MM.1S (cell line): ENCODE results near the gene RPL18A.
"Not testable (repeated sequence)": the region's sequence is repeated elsewhere in the genome, so short reads cannot be mapped to it uniquely, and the experiment has no call there.

Experiments used
- DNase-seq: peaks from one replicate; pipeline ENCODE4 v3.0.0-alpha.2; 2015
- H2AFZ ChIP-seq: fragments of 300-600 bp; sonication (generic); 2 replicates; pipeline ENCODE4 v1.6.0; 2016; ENCODE audit warnings: antibody characterized with exemption, low read length
- H3F3A ChIP-seq: fragments of 300-600 bp; sonication (generic); 2 replicates; pipeline ENCODE4 v1.6.1; 2016; ENCODE audit warnings: mild to moderate bottlenecking, antibody characterized with exemption, low read length, moderate library complexity, mixed read lengths; ENCODE audit not compliant: insufficient read depth
- H3K27ac ChIP-seq: fragments of 300-600 bp; sonication (generic); 2 replicates; pipeline ENCODE4 v1.5.1; 2016; ENCODE audit warnings: mild to moderate bottlenecking, low read length
- H3K27me3 ChIP-seq: fragments of 300-600 bp; sonication (generic); replicated peaks from 2 replicates; pipeline ENCODE4 v1.6.0; 2016; ENCODE audit warnings: low read length; ENCODE audit not compliant: insufficient read depth
- H3K36me3 ChIP-seq: fragments of 300-600 bp; sonication (generic); replicated peaks from 2 replicates; pipeline ENCODE4 v1.6.1; 2016; ENCODE audit warnings: mild to moderate bottlenecking, low read length, mixed read lengths; ENCODE audit not compliant: insufficient read depth
- H3K4me1 ChIP-seq: fragments of 300-600 bp; sonication (generic); 2 replicates; pipeline ENCODE4 v1.6.1; 2016; ENCODE audit warnings: low read length, mixed read lengths
- H3K4me2 ChIP-seq: fragments of 300-600 bp; sonication (generic); 2 replicates; pipeline ENCODE4 v1.6.0; 2016; ENCODE audit warnings: low read depth, low read length
- H3K4me3 ChIP-seq: fragments of 300-600 bp; sonication (generic); 2 replicates; pipeline ENCODE4 v1.5.1; 2016; ENCODE audit warnings: low read length, mixed read lengths
- H3K79me2 ChIP-seq: fragments of 300-600 bp; sonication (generic); 2 replicates; pipeline ENCODE4 v1.6.1; 2016; ENCODE audit warnings: mixed run types, low read length, mixed read lengths
- H3K9ac ChIP-seq: fragments of 300-600 bp; sonication (generic); 2 replicates; pipeline ENCODE4 v1.6.1; 2016; ENCODE audit warnings: low read length, mixed read lengths
- H3K9me2 ChIP-seq: fragments of 300-600 bp; sonication (generic); replicated peaks from 2 replicates; pipeline ENCODE4 v1.6.1; 2016; ENCODE audit warnings: mild to moderate bottlenecking, low read length, mixed read lengths; ENCODE audit not compliant: insufficient read depth
- H3K9me3 ChIP-seq: fragments of 300-600 bp; sonication (generic); replicated peaks from 2 replicates; pipeline ENCODE4 v1.6.1; 2016; ENCODE audit warnings: mild to moderate bottlenecking, low read length, mixed read lengths; ENCODE audit not compliant: insufficient read depth
- H4K20me1 ChIP-seq: fragments of 300-600 bp; sonication (generic); 2 replicates; pipeline ENCODE4 v1.6.1; 2016; ENCODE audit warnings: mild to moderate bottlenecking, low read length, moderate library complexity, mixed read lengths; ENCODE audit not compliant: insufficient read depth
- EZH2 ChIP-seq: fragments of 300-600 bp; sonication (generic); optimal IDR thresholded peaks from 2 replicates; pipeline ENCODE3; 2017; ENCODE audit warnings: low read depth, mild to moderate bottlenecking, antibody characterized with exemption, low read length, mixed read lengths
- EZH2phosphoT487 ChIP-seq: fragments of 300-600 bp; sonication (generic); IDR thresholded peaks from 2 replicates; pipeline ENCODE4 v1.6.1; 2018; ENCODE audit warnings: antibody characterized with exemption, low read length
- TF ChIP-seq, protein P1 (sequence below): fragments of 300-600 bp; sonication (generic); IDR thresholded peaks from 2 replicates; pipeline ENCODE4 v1.5.1; 2016; ENCODE audit warnings: antibody characterized with exemption, low read length, mixed read lengths

Gene RPL18A

DNA sequence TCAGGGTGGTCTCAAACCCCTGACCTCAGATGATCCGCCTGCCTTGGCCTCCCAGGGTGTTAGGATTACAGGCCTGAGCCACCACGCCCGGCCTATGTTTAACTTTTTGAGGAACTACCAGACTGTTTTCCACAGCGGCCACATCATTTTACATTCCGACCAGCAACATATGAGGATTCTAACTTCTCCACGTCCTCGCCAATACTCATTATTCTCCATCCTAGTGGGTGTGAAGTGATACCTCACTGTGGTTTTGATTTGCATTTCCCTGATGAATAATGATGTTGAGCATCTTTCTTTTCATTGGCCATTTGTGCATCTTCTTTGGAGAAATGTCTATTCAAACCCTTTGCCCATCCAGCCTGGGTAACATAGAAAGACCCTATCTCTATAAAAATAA, 26.8 kb downstream of the RPL18A start:
- H3K27ac ChIP-seq = no peak overlapping the region
- no peaks in the 10 kb centered on the region for H4K20me1 ChIP-seq
- no peaks in the 10 kb centered on the region for H3K9me2 ChIP-seq
- H3K9ac ChIP-seq = no peak overlapping the region
- H3K27me3 ChIP-seq = peaks cover 50% of the 10 kb centered on the region
- no peaks in the 10 kb centered on the region for H3K4me1 ChIP-seq
- H3K4me3 ChIP-seq = no peak overlapping the region
- no peaks in the 10 kb centered on the region for H3K9me3 ChIP-seq
- H2AFZ ChIP-seq = no peak overlapping the region
- no peaks in the 10 kb centered on the region for H3K36me3 ChIP-seq
- H3K79me2 ChIP-seq = no peaks in the 10 kb centered on the region
- no peak overlapping the region for H3K4me2 ChIP-seq
- H3F3A ChIP-seq = no peaks in the 10 kb centered on the region
- DNase-seq = no peak
- TF ChIP-seq, protein P1, sequence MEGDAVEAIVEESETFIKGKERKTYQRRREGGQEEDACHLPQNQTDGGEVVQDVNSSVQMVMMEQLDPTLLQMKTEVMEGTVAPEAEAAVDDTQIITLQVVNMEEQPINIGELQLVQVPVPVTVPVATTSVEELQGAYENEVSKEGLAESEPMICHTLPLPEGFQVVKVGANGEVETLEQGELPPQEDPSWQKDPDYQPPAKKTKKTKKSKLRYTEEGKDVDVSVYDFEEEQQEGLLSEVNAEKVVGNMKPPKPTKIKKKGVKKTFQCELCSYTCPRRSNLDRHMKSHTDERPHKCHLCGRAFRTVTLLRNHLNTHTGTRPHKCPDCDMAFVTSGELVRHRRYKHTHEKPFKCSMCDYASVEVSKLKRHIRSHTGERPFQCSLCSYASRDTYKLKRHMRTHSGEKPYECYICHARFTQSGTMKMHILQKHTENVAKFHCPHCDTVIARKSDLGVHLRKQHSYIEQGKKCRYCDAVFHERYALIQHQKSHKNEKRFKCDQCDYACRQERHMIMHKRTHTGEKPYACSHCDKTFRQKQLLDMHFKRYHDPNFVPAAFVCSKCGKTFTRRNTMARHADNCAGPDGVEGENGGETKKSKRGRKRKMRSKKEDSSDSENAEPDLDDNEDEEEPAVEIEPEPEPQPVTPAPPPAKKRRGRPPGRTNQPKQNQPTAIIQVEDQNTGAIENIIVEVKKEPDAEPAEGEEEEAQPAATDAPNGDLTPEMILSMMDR = no peak
- no peak for TF ChIP-seq EZH2phosphoT487
- no peak for TF ChIP-seq EZH2

DNA sequence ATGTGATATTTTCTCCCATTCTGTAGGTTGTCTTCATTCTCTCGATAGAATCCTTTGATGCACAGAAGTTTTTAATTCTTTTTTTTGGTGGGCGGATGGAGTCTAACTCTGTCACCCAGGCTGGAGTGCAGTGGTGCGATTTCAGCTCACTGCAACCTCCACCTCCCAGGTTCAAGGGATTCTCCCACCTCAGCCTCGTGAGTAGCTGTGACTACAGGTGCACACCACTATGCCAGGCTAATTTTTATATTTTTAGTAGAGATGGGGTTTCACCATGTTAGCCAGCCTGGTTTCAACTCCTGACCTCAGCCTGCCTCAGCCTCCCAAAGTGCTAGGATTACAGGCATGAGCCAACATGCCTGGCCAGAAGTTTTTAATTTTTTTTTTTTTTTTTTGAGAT, 27.5 kb downstream of the RPL18A start:
- H3K27me3 ChIP-seq = peaks cover 48% of the 10 kb centered on the region
- H3K36me3 ChIP-seq, H3K9ac ChIP-seq, H3K4me2 ChIP-seq, H3K27ac ChIP-seq, H3K9me3 ChIP-seq, DNase-seq, H4K20me1 ChIP-seq, H3F3A ChIP-seq, H3K4me1 ChIP-seq, H3K4me3 ChIP-seq, H2AFZ ChIP-seq, H3K79me2 ChIP-seq, H3K9me2 ChIP-seq: not testable (repeated sequence)

DNA sequence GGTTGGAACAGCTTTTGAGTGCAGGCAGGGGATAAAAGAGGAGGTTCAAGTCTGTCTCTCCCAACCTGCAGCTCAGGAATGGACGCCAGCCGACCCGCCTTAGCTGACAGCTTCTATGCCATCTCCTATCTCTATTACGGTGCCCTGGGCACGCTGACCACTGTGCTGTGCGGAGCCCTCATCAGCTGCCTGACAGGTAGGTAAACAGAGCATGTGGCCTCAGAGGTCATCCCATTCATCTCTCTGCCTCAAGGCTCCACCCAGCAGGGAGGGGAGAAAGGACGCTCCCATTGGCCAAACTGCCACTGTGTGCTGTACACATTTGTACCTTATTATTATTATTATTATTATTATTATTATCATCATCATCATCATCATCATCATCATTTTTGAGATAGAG, 28.6 kb downstream of the RPL18A start:
- H3K36me3 ChIP-seq = no peaks in the 10 kb centered on the region
- H3K4me3 ChIP-seq = no peak overlapping the region
- H3K4me1 ChIP-seq = no peaks in the 10 kb centered on the region
- H3F3A ChIP-seq = no peaks in the 10 kb centered on the region
- no peaks in the 10 kb centered on the region for H3K79me2 ChIP-seq
- H3K9me3 ChIP-seq = no peaks in the 10 kb centered on the region
- DNase-seq = no peak
- H3K9ac ChIP-seq = no peak overlapping the region
- no peak overlapping the region for H3K4me2 ChIP-seq
- TF ChIP-seq, protein P1 = no peak
- TF ChIP-seq EZH2 = no peak
- TF ChIP-seq EZH2phosphoT487 = no peak
- peaks cover 54% of the 10 kb centered on the region for H3K27me3 ChIP-seq
- H2AFZ ChIP-seq = no peak overlapping the region
- H3K27ac ChIP-seq = no peak overlapping the region
- no peaks in the 10 kb centered on the region for H3K9me2 ChIP-seq
- H4K20me1 ChIP-seq = no peaks in the 10 kb centered on the region

DNA sequence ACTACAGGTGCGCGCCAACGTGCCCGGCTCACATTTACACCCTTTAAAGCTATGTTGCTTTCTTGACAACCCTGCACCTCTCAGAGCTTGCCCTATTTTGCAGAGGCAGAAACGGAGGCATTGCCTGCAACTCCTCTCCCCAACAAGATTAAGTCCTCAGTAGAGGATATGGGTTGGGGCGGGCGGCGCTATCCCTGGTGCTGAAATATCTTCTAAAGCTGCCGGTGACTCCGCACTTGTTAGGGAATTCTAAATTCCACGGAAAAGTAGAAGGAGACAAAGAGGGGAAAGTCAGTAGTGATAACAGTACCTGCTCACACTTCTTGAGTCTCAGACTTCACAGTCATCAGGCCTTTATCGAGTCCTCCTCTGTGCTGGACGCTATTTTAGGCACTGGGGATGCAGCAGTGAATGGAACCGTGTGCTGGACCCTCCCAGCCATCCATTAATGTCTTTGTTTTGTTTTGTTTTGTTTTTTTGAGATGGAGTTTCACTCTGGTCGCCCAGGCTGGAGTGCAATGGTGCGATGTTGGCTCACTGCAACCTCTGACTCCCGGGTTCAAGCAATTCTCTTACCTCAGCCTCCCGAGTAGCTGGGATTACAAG, 30.0 kb downstream of the RPL18A start:
- DNase-seq = no peak
- no peaks in the 10 kb centered on the region for H3K9me2 ChIP-seq
- H3K79me2 ChIP-seq = no peaks in the 10 kb centered on the region
- TF ChIP-seq, protein P1 = no peak
- TF ChIP-seq EZH2 (no peak), EZH2phosphoT487 (no peak)
- H3K4me2 ChIP-seq = no peak overlapping the region
- no peak overlapping the region for H3K9ac ChIP-seq
- no peak overlapping the region for H3K4me3 ChIP-seq
- H4K20me1 ChIP-seq = no peaks in the 10 kb centered on the region
- H2AFZ ChIP-seq = no peak overlapping the region
- no peaks in the 10 kb centered on the region for H3F3A ChIP-seq
- H3K36me3 ChIP-seq = no peaks in the 10 kb centered on the region
- H3K27me3 ChIP-seq = peaks cover 60% of the 10 kb centered on the region
- no peak overlapping the region for H3K27ac ChIP-seq
- no peaks in the 10 kb centered on the region for H3K4me1 ChIP-seq
- no peaks in the 10 kb centered on the region for H3K9me3 ChIP-seq
